Neuronal stem cell (in vitro differentiated cells): ENCODE data around the gene MACC1.
A peak's percentile ranks its signal among the peaks of the same experiment; 100 is the strongest.

Experiments
- DNase-seq: peaks from one replicate; pipeline ENCODE4 v3.0.0-alpha.2; 2013; ENCODE audit warnings: low spot score
- H2AFZ ChIP-seq: one replicate; pipeline ENCODE4 v1.6.1; 2013; ENCODE audit warnings: mild to moderate bottlenecking, low read length, inconsistent platforms
- H2AK5ac ChIP-seq: 2 replicates; pipeline ENCODE4 v1.6.1; 2013; ENCODE audit warnings: low read depth, mild to moderate bottlenecking, inconsistent platforms, low read length, moderate library complexity, mixed read lengths
- H2BK120ac ChIP-seq: 2 replicates; pipeline ENCODE4 v1.6.1; 2013; ENCODE audit warnings: low read depth, mild to moderate bottlenecking, inconsistent platforms, low read length, moderate library complexity, mixed read lengths
- H2BK12ac ChIP-seq: one replicate; pipeline ENCODE4 v1.6.1; 2013; ENCODE audit warnings: low read length, inconsistent platforms
- H2BK15ac ChIP-seq: 2 replicates; pipeline ENCODE4 v1.6.1; 2013; ENCODE audit warnings: mild to moderate bottlenecking, low read length, inconsistent platforms, mixed read lengths
- H2BK5ac ChIP-seq: one replicate; pipeline ENCODE4 v1.6.1; 2013; ENCODE audit warnings: inconsistent platforms, mild to moderate bottlenecking, low read length, moderate library complexity
- H3K14ac ChIP-seq: one replicate; pipeline ENCODE4 v1.6.1; 2013; ENCODE audit warnings: low read length, inconsistent platforms
- H3K18ac ChIP-seq: 2 replicates; pipeline ENCODE4 v1.6.1; 2013; ENCODE audit warnings: low read length, inconsistent platforms
- H3K23ac ChIP-seq: 2 replicates; pipeline ENCODE4 v1.6.1; 2013; ENCODE audit warnings: low read depth, mild to moderate bottlenecking, mixed read lengths, low read length, inconsistent platforms; ENCODE audit not compliant: poor library complexity
- H3K27ac ChIP-seq: replicated peaks from 3 replicates; pipeline ENCODE4 v1.5.1; 2013; ENCODE audit warnings: low read length, inconsistent platforms
- H3K27me3 ChIP-seq, 3 experiments: 2 replicates each; pipeline ENCODE4 v1.6.1; 2013; ENCODE audit warnings: low read length in 3 of 3, mild to moderate bottlenecking in 2 of 3, inconsistent platforms in 1 of 3, low read depth in 1 of 3, mixed read lengths in 1 of 3, moderate library complexity in 1 of 3; ENCODE audit not compliant: control insufficient read depth in 3 of 3, insufficient read depth in 3 of 3
- H3K36me3 ChIP-seq, 2 donors: replicated peaks in 1 of 2; 2 replicates each; pipeline ENCODE4 v1.6.1; 2013; ENCODE audit warnings: low read length in 2 of 2; ENCODE audit not compliant: control insufficient read depth in 2 of 2, insufficient read depth in 2 of 2
- H3K4ac ChIP-seq: 2 replicates; pipeline ENCODE4 v1.6.1; 2013; ENCODE audit warnings: inconsistent platforms, mild to moderate bottlenecking, low read length, moderate library complexity
- H3K4me1 ChIP-seq, 2 donors: 1 replicate in 1 of 2; 2 replicates in 1 of 2; pipeline ENCODE4 v1.6.1; 2013; ENCODE audit warnings: low read length in 2 of 2, low read depth in 1 of 2; ENCODE audit not compliant: control insufficient read depth in 2 of 2, insufficient read depth in 1 of 2
- H3K4me2 ChIP-seq: one replicate; pipeline ENCODE4 v1.6.1; 2013; ENCODE audit warnings: mild to moderate bottlenecking, low read length, inconsistent platforms; ENCODE audit not compliant: insufficient read depth, poor library complexity, severe bottlenecking
- H3K4me3 ChIP-seq, 2 donors: 2 replicates each; pipeline ENCODE4 v1.5.1; 2013; ENCODE audit warnings: low read length in 2 of 2, mild to moderate bottlenecking in 2 of 2, inconsistent platforms in 1 of 2, moderate library complexity in 1 of 2
- H3K79me1 ChIP-seq: one replicate; pipeline ENCODE4 v1.6.1; 2013; ENCODE audit warnings: low read depth, mild to moderate bottlenecking, inconsistent platforms, low read length, moderate library complexity
- H3K9ac ChIP-seq: one replicate; pipeline ENCODE4 v1.6.1; 2013; ENCODE audit warnings: mild to moderate bottlenecking, low read depth, low read length, inconsistent platforms; ENCODE audit not compliant: poor library complexity
- H3K9me3 ChIP-seq, 2 donors: replicated peaks in 1 of 2; 2 replicates each; pipeline versions ENCODE3 to v1.6.1; 2013; ENCODE audit warnings: low read length in 2 of 2, mild to moderate bottlenecking in 2 of 2, inconsistent platforms in 1 of 2, low read depth in 1 of 2, mixed read lengths in 1 of 2, moderate library complexity in 1 of 2; ENCODE audit not compliant: control insufficient read depth in 2 of 2, insufficient read depth in 1 of 2
- H4K8ac ChIP-seq: one replicate; pipeline ENCODE4 v1.6.1; 2013; ENCODE audit warnings: low read depth, mild to moderate bottlenecking, inconsistent platforms, low read length, moderate library complexity
- H4K91ac ChIP-seq: one replicate; pipeline ENCODE4 v1.6.1; 2013; ENCODE audit warnings: low read length, low read depth, mild to moderate bottlenecking, inconsistent platforms; ENCODE audit not compliant: poor library complexity
- WGBS, 2 donors: extraction: QIAGEN DNeasy Blood & Tissue Kit; methylation state at CpG; one replicate each; pipeline ENCODE4 v1.1.7; 2013; ENCODE audit warnings: missing lambda C conversion rate in 2 of 2, mixed read lengths in 1 of 2; ENCODE audit not compliant: insufficient read length in 2 of 2, insufficient replicate concordance in 1 of 2; ENCODE audit errors: extremely low coverage in 2 of 2; 5-methylcytosine and 5-hydroxymethylcytosine counted together

The MACC1 gene

DNA sequence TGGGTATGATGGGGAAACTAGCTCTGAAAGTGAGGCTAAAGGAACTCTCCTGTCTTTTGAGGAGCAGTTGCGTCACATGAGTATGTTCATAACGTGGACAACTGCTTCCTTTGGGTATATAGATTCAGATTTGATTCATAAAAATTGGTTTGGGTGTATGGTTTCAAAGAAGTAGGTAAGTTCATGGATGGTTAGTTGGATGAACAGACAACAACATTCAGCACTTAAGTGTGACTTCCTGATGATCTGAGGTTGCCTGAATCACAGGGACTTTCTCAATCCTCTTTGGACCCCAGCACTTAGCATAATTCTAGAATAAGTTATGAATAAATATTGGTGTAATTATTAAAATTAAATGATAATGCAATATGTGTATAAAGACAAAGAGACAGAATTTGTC lies 43.4 kb downstream of the MACC1 start:
- no peak for DNase-seq
- no peaks in the 10 kb centered on the region for H3K4me1 ChIP-seq
- H2BK15ac ChIP-seq = no peak overlapping the region
- H3K23ac ChIP-seq = no peak overlapping the region
- WGBS, 2 donors = no CpG with 5 or more reads among the region's 2 CpGs
- no peaks in the 10 kb centered on the region for H3K79me1 ChIP-seq
- no peak overlapping the region for H2BK5ac ChIP-seq
- H3K27ac ChIP-seq = no peak overlapping the region
- H4K8ac ChIP-seq = no peak overlapping the region
- H3K18ac ChIP-seq = no peak overlapping the region
- no peaks in the 10 kb centered on the region for H3K36me3 ChIP-seq
- no peak overlapping the region for H3K4me2 ChIP-seq
- no peak overlapping the region for H2BK12ac ChIP-seq
- H3K9me3 ChIP-seq = no peaks in the 10 kb centered on the region
- no peak overlapping the region for H2AK5ac ChIP-seq
- no peak overlapping the region for H2BK120ac ChIP-seq
- no peak overlapping the region for H2AFZ ChIP-seq
- no peaks in the 10 kb centered on the region for H3K27me3 ChIP-seq
- H3K4ac ChIP-seq = no peak overlapping the region
- no peak overlapping the region for H3K9ac ChIP-seq
- H3K4me3 ChIP-seq = no peak overlapping the region
- no peak overlapping the region for H3K14ac ChIP-seq
- H4K91ac ChIP-seq = no peak overlapping the region

DNA sequence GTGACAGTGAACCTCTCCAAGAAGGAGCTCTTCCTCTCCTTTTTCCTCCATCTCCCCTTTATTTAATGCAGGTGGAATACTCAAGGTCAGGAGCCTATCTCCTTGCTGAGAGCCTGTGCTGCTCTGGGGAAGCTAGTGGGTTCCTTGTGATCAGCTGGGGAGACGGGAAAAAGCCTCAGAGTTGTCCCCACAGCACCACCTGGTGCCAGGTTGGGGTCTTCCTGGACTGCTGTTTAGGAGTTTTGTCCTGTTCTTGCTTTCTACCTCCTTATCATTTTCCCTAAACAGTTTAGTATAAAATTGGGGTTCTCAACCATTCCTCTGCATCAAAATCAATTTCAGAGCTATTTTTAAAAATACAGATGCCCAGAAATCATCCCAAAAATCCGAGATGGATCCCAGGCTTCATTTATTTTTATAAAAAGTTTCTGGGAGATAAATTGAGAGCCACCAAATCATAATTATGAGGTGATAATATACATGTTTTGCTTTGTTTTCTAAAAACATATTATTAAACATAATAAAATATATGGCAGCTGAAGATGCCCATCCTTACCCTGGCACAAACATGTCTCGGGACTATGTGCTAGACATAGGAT lies 44.3 kb downstream of the MACC1 start:
- H3K27ac ChIP-seq = no peak overlapping the region
- DNase-seq = peak; percentile 52

DNA sequence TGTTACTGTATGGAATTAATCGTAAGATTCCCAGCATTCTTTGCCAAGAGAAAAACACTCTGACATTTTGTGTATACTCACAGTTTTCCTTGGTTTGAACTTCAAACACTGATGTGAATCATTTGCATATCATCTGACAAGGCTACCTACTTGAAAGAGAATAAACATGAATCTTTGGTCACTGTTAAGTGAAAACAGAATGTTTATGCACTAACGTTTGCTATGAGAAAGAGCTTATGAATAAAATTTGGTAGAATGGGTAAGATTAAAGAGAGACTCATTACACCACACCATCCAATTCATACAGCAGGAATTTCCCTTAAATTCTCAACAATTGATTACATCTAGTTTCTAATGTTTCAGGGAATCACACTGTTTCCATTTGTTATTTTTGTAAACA lies 46.6 kb downstream of the MACC1 start:
- H2BK15ac ChIP-seq = no peak overlapping the region
- H3K36me3 ChIP-seq = no peaks in the 10 kb centered on the region
- H3K9ac ChIP-seq = no peak overlapping the region
- no peak overlapping the region for H3K14ac ChIP-seq
- H3K4ac ChIP-seq = no peak overlapping the region
- H4K8ac ChIP-seq = no peak overlapping the region
- H3K27ac ChIP-seq = no peak overlapping the region
- H3K23ac ChIP-seq = no peak overlapping the region
- H2BK120ac ChIP-seq = no peak overlapping the region
- no peak overlapping the region for H3K4me3 ChIP-seq
- no peaks in the 10 kb centered on the region for H3K79me1 ChIP-seq
- no peaks in the 10 kb centered on the region for H3K27me3 ChIP-seq
- WGBS, 2 donors = no CpG with 5 or more reads among the region's 2 CpGs
- no peak for DNase-seq
- H3K9me3 ChIP-seq = no peaks in the 10 kb centered on the region
- H2BK5ac ChIP-seq = no peak overlapping the region
- no peak overlapping the region for H4K91ac ChIP-seq
- no peak overlapping the region for H2AFZ ChIP-seq
- no peak overlapping the region for H2AK5ac ChIP-seq
- H3K18ac ChIP-seq = no peak overlapping the region
- H3K4me1 ChIP-seq = no peaks in the 10 kb centered on the region
- no peak overlapping the region for H2BK12ac ChIP-seq
- H3K4me2 ChIP-seq = no peak overlapping the region

More for the DNA sequence above, 44.3 kb downstream of the MACC1 start:
- H4K8ac ChIP-seq = no peak overlapping the region
- no peak overlapping the region for H3K14ac ChIP-seq
- H3K9ac ChIP-seq = no peak overlapping the region
- no peaks in the 10 kb centered on the region for H3K27me3 ChIP-seq
- H3K18ac ChIP-seq = no peak overlapping the region
- no peak overlapping the region for H3K4ac ChIP-seq
- H3K9me3 ChIP-seq = no peaks in the 10 kb centered on the region
- H2BK15ac ChIP-seq = no peak overlapping the region
- no peak overlapping the region for H2BK120ac ChIP-seq
- H2BK12ac ChIP-seq = no peak overlapping the region
- no peaks in the 10 kb centered on the region for H3K4me1 ChIP-seq
- no peak overlapping the region for H2AK5ac ChIP-seq
- peak overlapping the region; percentile 52 for H2AFZ ChIP-seq
- H4K91ac ChIP-seq = no peak overlapping the region
- H3K23ac ChIP-seq = no peak overlapping the region
- no peak overlapping the region for H3K4me2 ChIP-seq
- H3K36me3 ChIP-seq = no peaks in the 10 kb centered on the region
- no peak overlapping the region for H2BK5ac ChIP-seq
- no peak overlapping the region for H3K4me3 ChIP-seq
- no peaks in the 10 kb centered on the region for H3K79me1 ChIP-seq
- no CpG with 5 or more reads among the region's 3 CpGs for WGBS, 2 donors

DNA sequence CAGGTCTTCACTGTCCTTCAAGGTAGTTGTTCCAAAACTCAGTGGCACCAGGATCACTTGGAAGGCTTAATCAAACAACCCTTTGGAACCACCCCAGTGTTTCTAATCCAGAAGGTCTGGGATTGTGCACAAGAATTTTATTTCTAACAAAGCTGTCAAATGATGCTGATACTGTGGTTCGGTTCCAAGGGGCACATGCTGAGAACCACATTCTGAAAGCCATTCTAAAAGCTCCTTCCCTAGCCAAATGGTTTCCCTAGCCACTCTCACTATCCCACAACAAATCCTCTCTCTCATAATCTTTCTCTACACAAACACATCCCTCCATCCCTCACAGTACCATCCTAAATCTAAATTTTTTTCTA lies 52.1 kb downstream of the MACC1 start:
- H3K79me1 ChIP-seq = no peaks in the 10 kb centered on the region
- no peak overlapping the region for H3K4ac ChIP-seq
- H3K9ac ChIP-seq = no peak overlapping the region
- H2BK15ac ChIP-seq = no peak overlapping the region
- no peak overlapping the region for H3K4me3 ChIP-seq
- DNase-seq = no peak
- no peak overlapping the region for H3K18ac ChIP-seq
- no peak overlapping the region for H2AFZ ChIP-seq
- no peaks in the 10 kb centered on the region for H3K36me3 ChIP-seq
- no peak overlapping the region for H2BK5ac ChIP-seq
- H3K14ac ChIP-seq = no peak overlapping the region
- H3K4me2 ChIP-seq = no peak overlapping the region
- H3K27me3 ChIP-seq = no peaks in the 10 kb centered on the region
- no peak overlapping the region for H3K23ac ChIP-seq
- no peak overlapping the region for H4K91ac ChIP-seq
- no CpG with 5 or more reads among the region's 1 CpG for WGBS, 2 donors
- no peak overlapping the region for H2AK5ac ChIP-seq
- H3K9me3 ChIP-seq = no peaks in the 10 kb centered on the region
- no peak overlapping the region for H3K27ac ChIP-seq
- H4K8ac ChIP-seq = no peak overlapping the region
- no peak overlapping the region for H2BK12ac ChIP-seq
- no peak overlapping the region for H2BK120ac ChIP-seq
- H3K4me1 ChIP-seq = no peaks in the 10 kb centered on the region
